H1 (cell line): ENCODE data around the gene NT5C1B. TPM values are rescaled to one million over a fixed set of nuclear protein-coding genes. Genes with fewer than 3 reads are reported as not detected.

Experiments used
- CTCF ChIA-PET: fragments of 300-600 bp; sonication (Branson Sonifier 250); formaldehyde crosslinking; loops from one replicate; lab custom pipeline; 2021; ENCODE audit not compliant: partially characterized antibody; lab: Charles Lee
- POLR2A ChIA-PET: fragments of 300-600 bp; sonication (Branson Sonifier 250); formaldehyde crosslinking; loops from one replicate; lab custom pipeline; 2021; ENCODE audit warnings: inconsistent platforms; ENCODE audit not compliant: partially characterized antibody; lab: Charles Lee
- DNase-seq, 2 experiments: peaks; one replicate each; pipeline versions ENCODE4 v3.0.0 to v3.0.0-alpha.2; 2010 to 2022; ENCODE audit warnings: low spot score in 2 of 2, low read depth in 1 of 2, mixed read lengths in 1 of 2
- FAIRE-seq: peaks from 2 replicates; lab custom pipeline; 2011; peaks lifted over from hg19 to GRCh38; lab: Jason Lieb, UNC
- H2AFZ ChIP-seq: 2 replicates; pipeline ENCODE4 v1.8.1; 2012; ENCODE audit warnings: low read length, inconsistent platforms
- H2AK5ac ChIP-seq: 2 replicates; pipeline ENCODE4 v1.6.1; 2013; ENCODE audit warnings: low read depth, low read length
- H2BK120ac ChIP-seq: replicated peaks from 2 replicates; pipeline ENCODE3; 2013; ENCODE audit warnings: low read depth, low read length, inconsistent platforms
- H2BK12ac ChIP-seq: 2 replicates; pipeline ENCODE4 v1.6.1; 2013; ENCODE audit warnings: low read depth, low read length
- H2BK15ac ChIP-seq: 2 replicates; pipeline ENCODE4 v1.6.1; 2013; ENCODE audit warnings: low read length
- H2BK20ac ChIP-seq: 2 replicates; pipeline ENCODE4 v1.6.1; 2013; ENCODE audit warnings: low read length
- H2BK5ac ChIP-seq: 2 replicates; pipeline ENCODE4 v1.6.1; 2013; ENCODE audit warnings: low read depth, low read length
- H3K14ac ChIP-seq: 2 replicates; pipeline ENCODE4 v1.6.1; 2013; ENCODE audit warnings: inconsistent platforms; ENCODE audit not compliant: insufficient read length
- H3K18ac ChIP-seq: 2 replicates; pipeline ENCODE4 v1.6.1; 2013; ENCODE audit warnings: low read length; ENCODE audit errors: extremely low read depth
- H3K23ac ChIP-seq: 2 replicates; pipeline ENCODE4 v1.6.1; 2013; ENCODE audit warnings: inconsistent platforms; ENCODE audit not compliant: insufficient read length
- H3K23me2 ChIP-seq: 2 replicates; pipeline ENCODE4 v1.6.1; 2013; ENCODE audit warnings: low read depth, low read length
- H3K27ac ChIP-seq: 2 replicates; pipeline ENCODE4 v1.6.1; 2011; ENCODE audit warnings: low read depth, low read length, inconsistent platforms
- H3K27me3 ChIP-seq, 4 experiments: replicated peaks in 1 of 4; 1 replicate in 1 of 4; 2 replicates in 3 of 4; pipeline versions ENCODE4 v1.6.1 to v1.8.1; 2011 to 2013; ENCODE audit warnings: low read length in 3 of 4, mild to moderate bottlenecking in 3 of 4, inconsistent platforms in 2 of 4, mixed read lengths in 2 of 4, moderate library complexity in 1 of 4; ENCODE audit not compliant: control insufficient read depth in 3 of 4, insufficient read depth in 3 of 4; ENCODE audit errors: extremely low read depth in 1 of 4
- H3K36me3 ChIP-seq, 4 experiments: 2 replicates each; pipeline versions ENCODE4 v1.6.1 to v1.8.1; 2011 to 2013; ENCODE audit warnings: mild to moderate bottlenecking in 4 of 4, low read length in 3 of 4, moderate library complexity in 2 of 4, control low read depth in 1 of 4, inconsistent platforms in 1 of 4; ENCODE audit not compliant: insufficient read depth in 4 of 4, control insufficient read depth in 2 of 4
- H3K4ac ChIP-seq: replicated peaks from 2 replicates; pipeline ENCODE3; 2013; ENCODE audit warnings: low read length, low read depth, mixed read lengths, inconsistent platforms; ENCODE audit not compliant: insufficient read length
- H3K4me1 ChIP-seq, 4 experiments: replicated peaks in 1 of 4; 1 replicate in 1 of 4; 2 replicates in 3 of 4; pipeline versions ENCODE4 v1.6.1 to v1.8.1; 2011 to 2013; ENCODE audit warnings: low read length in 3 of 4, inconsistent platforms in 2 of 4, mixed read lengths in 1 of 4; ENCODE audit not compliant: insufficient read depth in 4 of 4, control insufficient read depth in 3 of 4
- H3K4me2 ChIP-seq, 2 experiments: 2 replicates each; pipeline versions ENCODE4 v1.6.1 to v1.8.1; 2011 to 2013; ENCODE audit warnings: low read depth in 2 of 2, low read length in 2 of 2, control low read depth in 1 of 2, inconsistent platforms in 1 of 2, mild to moderate bottlenecking in 1 of 2; ENCODE audit not compliant: insufficient read depth in 1 of 2
- H3K4me3 ChIP-seq, 4 experiments: fragments of 200-600, 300-600 bp in 1 of 4; sonication (generic), shearing (Covaris generic), sonication (Bioruptor Twin) in 1 of 4; 2 replicates each; pipeline versions ENCODE4 v1.5.1 to v1.8.1; 2011 to 2016; ENCODE audit warnings: low read length in 4 of 4, low read depth in 3 of 4, control low read depth in 2 of 4, inconsistent platforms in 2 of 4, mild to moderate bottlenecking in 2 of 4, mixed read lengths in 1 of 4, moderate library complexity in 1 of 4; ENCODE audit not compliant: insufficient read depth in 2 of 4; ENCODE audit errors: extremely low read depth in 1 of 4
- H3K56ac ChIP-seq: replicated peaks from 2 replicates; pipeline ENCODE3; 2013; ENCODE audit warnings: low read depth, mild to moderate bottlenecking, mixed read lengths, low read length, inconsistent platforms; ENCODE audit not compliant: insufficient read length
- H3K79me1 ChIP-seq: 2 replicates; pipeline ENCODE4 v1.6.1; 2013; ENCODE audit warnings: low read depth, low read length, control low read depth
- H3K79me2 ChIP-seq, 2 experiments: 2 replicates each; pipeline versions ENCODE4 v1.6.1 to v1.8.1; 2012 to 2013; ENCODE audit warnings: low read length in 2 of 2, mild to moderate bottlenecking in 2 of 2, inconsistent platforms in 1 of 2; ENCODE audit not compliant: insufficient read depth in 2 of 2, control insufficient read depth in 1 of 2
- H3K9ac ChIP-seq, 4 experiments: replicated peaks in 1 of 4; 1 replicate in 1 of 4; 2 replicates in 3 of 4; pipeline versions ENCODE4 v1.6.1 to v1.8.1; 2011 to 2013; ENCODE audit warnings: low read depth in 3 of 4, low read length in 3 of 4, control low read depth in 2 of 4, mild to moderate bottlenecking in 2 of 4, moderate library complexity in 2 of 4, inconsistent platforms in 1 of 4; ENCODE audit errors: extremely low read depth in 1 of 4
- H3K9me3 ChIP-seq, 2 experiments: 2 replicates each; pipeline versions ENCODE4 v1.6.1 to v1.8.1; 2012 to 2013; ENCODE audit warnings: mild to moderate bottlenecking in 2 of 2, moderate library complexity in 2 of 2, control low read depth in 1 of 2, inconsistent platforms in 1 of 2, low read depth in 1 of 2, low read length in 1 of 2, mixed read lengths in 1 of 2; ENCODE audit not compliant: insufficient read depth in 2 of 2
- H4K20me1 ChIP-seq, 2 experiments: replicated peaks in 1 of 2; 2 replicates each; pipeline versions ENCODE3 to v1.8.1; 2011 to 2013; ENCODE audit warnings: inconsistent platforms in 2 of 2, low read length in 2 of 2, mild to moderate bottlenecking in 1 of 2; ENCODE audit not compliant: insufficient read depth in 2 of 2, control insufficient read depth in 1 of 2
- H4K5ac ChIP-seq: 2 replicates; pipeline ENCODE4 v1.6.1; 2013; ENCODE audit warnings: low read length, low read depth, mixed read lengths, inconsistent platforms; ENCODE audit not compliant: insufficient read length
- H4K8ac ChIP-seq: 2 replicates; pipeline ENCODE4 v1.8.0; 2013; ENCODE audit warnings: mild to moderate bottlenecking, moderate library complexity, low read length, inconsistent platforms; ENCODE audit not compliant: insufficient read depth; ENCODE audit errors: extremely low read depth
- H4K91ac ChIP-seq: replicated peaks from 2 replicates; pipeline ENCODE3; 2013; ENCODE audit warnings: low read length, mixed read lengths, inconsistent platforms; ENCODE audit not compliant: insufficient read length
- ASH2L ChIP-seq: fragments of 200-600, 300-600 bp; sonication (generic); IDR thresholded peaks from one replicate; pipeline ENCODE4 v1.7.1; 2017; ENCODE audit warnings: low read length
- ATF2 ChIP-seq: IDR thresholded peaks from 2 replicates; pipeline ENCODE4 v1.6.1; 2012; ENCODE audit warnings: low read length, inconsistent platforms
- BRCA1 ChIP-seq: IDR thresholded peaks from 2 replicates; pipeline ENCODE4 v1.6.1; 2012; ENCODE audit warnings: low read depth, low read length, improper control_type of control experiment
- EGR1 ChIP-seq: IDR thresholded peaks from 2 replicates; pipeline ENCODE4 v1.6.1; 2011; ENCODE audit warnings: low read depth, low read length, borderline replicate concordance
- GABPA ChIP-seq: IDR thresholded peaks from 2 replicates; pipeline ENCODE4 v1.6.1; 2011; ENCODE audit warnings: mild to moderate bottlenecking, low read length, moderate library complexity, borderline replicate concordance; ENCODE audit not compliant: insufficient read depth
- GTF2F1 ChIP-seq: IDR thresholded peaks from 2 replicates; pipeline ENCODE4 v1.6.1; 2012; ENCODE audit warnings: low read depth, low read length, improper control_type of control experiment, borderline replicate concordance
- JUND ChIP-seq: IDR thresholded peaks from 2 replicates; pipeline ENCODE4 v1.6.1; 2011; ENCODE audit warnings: mild to moderate bottlenecking, improper control_type of control experiment, low read length
- RAD21 ChIP-seq, 2 experiments: IDR thresholded peaks in 1 of 2; conservative IDR thresholded peaks in 1 of 2; 2 replicates each; pipeline ENCODE4 v1.6.1; 2011; ENCODE audit warnings: low read depth in 2 of 2, low read length in 2 of 2, improper control_type of control experiment in 1 of 2, inconsistent platforms in 1 of 2, mild to moderate bottlenecking in 1 of 2, moderate library complexity in 1 of 2
- SIN3A ChIP-seq, 2 experiments: IDR thresholded peaks in 1 of 2; conservative IDR thresholded peaks in 1 of 2; 2 replicates each; pipeline ENCODE4 v1.6.1; 2011 to 2012; ENCODE audit warnings: low read length in 2 of 2, improper control_type of control experiment in 1 of 2, low read depth in 1 of 2, mild to moderate bottlenecking in 1 of 2
- SIRT6 ChIP-seq: IDR thresholded peaks from one replicate; pipeline ENCODE4 v1.7.1; 2012; ENCODE audit warnings: low read length, inconsistent platforms
- SP1 ChIP-seq: IDR thresholded peaks from 2 replicates; pipeline ENCODE4 v1.6.1; 2011; ENCODE audit warnings: low read depth, low read length
- ZNF274 ChIP-seq: IDR thresholded peaks from 2 replicates; pipeline ENCODE4 v1.7.0; 2012; ENCODE audit warnings: low read length, borderline replicate concordance; ENCODE audit errors: extremely low read depth
- WGBS, 2 experiments: shearing (Covaris generic) in 1 of 2; methylation state at CpG; one replicate each; pipeline versions ENCODE4 v1.1.6 to v1.1.7; 2013 to 2015; ENCODE audit warnings: low lambda C conversion rate in 2 of 2, mixed read lengths in 2 of 2, inconsistent platforms in 1 of 2, low coverage in 1 of 2, missing lambda C conversion rate in 1 of 2; ENCODE audit not compliant: insufficient replicate concordance in 2 of 2, insufficient coverage in 1 of 2, insufficient read length in 1 of 2; ENCODE audit errors: extremely low coverage in 1 of 2, missing lambda C conversion rate in 1 of 2; 5-methylcytosine and 5-hydroxymethylcytosine counted together
- polyA plus RNA-seq, 7 experiments: library from polyadenylated mRNA; depleted of rRNA in 3 of 7; stranded (reverse) in 5 of 7; unstranded in 2 of 7; fragments of >200 nt in 5 of 7; fragments of 200-250 nt in 2 of 7; gene quantifications; 1 replicate in 5 of 7; 2 replicates in 1 of 7; 4 replicates in 1 of 7; pipeline versions ENCODE4 v1.2.1 to v1.2.3, GENCODE V29; 2011 to 2013; ENCODE audit warnings: missing spikeins in 2 of 7, mixed read lengths in 2 of 7
- total RNA-seq: library from RNA; stranded (reverse); fragmentation: NEBNext Ultra II Directional; extraction: Animal tissue kit (Norgen Biotek cat#: 25700); gene quantifications from 2 replicates; pipeline ENCODE4 v1.2.1, GENCODE V29; 2021

Gene NT5C1B
- total and polyA plus RNA-seq, 2 of the 8 experiments (the other 6 are each of a cell fraction or from before 2014, with no cell fraction given), result not detected

GRCh38 chr2:18549083-18549482, 40.3 kb downstream of the NT5C1B start:
- Histone ChIP-seq H2AFZ (no peak overlapping the region), H3K4me2 (no peak overlapping the region), H2BK15ac (no peak overlapping the region), H3K14ac (no peak overlapping the region), H4K20me1 (no peaks in the 10 kb centered on the region), H3K23me2 (no peaks in the 10 kb centered on the region), H3K9me3 (no peaks in the 10 kb centered on the region), H2BK120ac (no peak overlapping the region), H4K91ac (no peak overlapping the region), H3K27me3 (no peaks in the 10 kb centered on the region), H3K36me3 (peaks cover 0 to 2% (median under 1%) of the 10 kb centered on the region in 4 experiments; a peak in 1 of 8 replicates), H3K23ac (no peak overlapping the region), H2BK5ac (no peak overlapping the region)
- DNase-seq, result no peak
- FAIRE-seq, result no peak
- TF ChIP-seq GTF2F1, result no peak
- TF ChIP-seq SIN3A (conservative IDR thresholded peaks at IDR 0.05 in 1 of 2, IDR thresholded peaks at IDR 0.05 in 1 of 2; ENCODE audit: low read depth in 1 of 2, low read length in 2 of 2), result no peak
- no peak for TF ChIP-seq EGR1
- TF ChIP-seq JUND, result no peak
- TF ChIP-seq SP1, result no peak
- TF ChIP-seq BRCA1, result no peak
- no peak for TF ChIP-seq RAD21 (IDR thresholded peaks at IDR 0.05 in 1 of 2, conservative IDR thresholded peaks at IDR 0.05 in 1 of 2; ENCODE audit: low read depth in 2 of 2, low read length in 2 of 2)
- TF ChIP-seq GABPA, result no peak
- no peak for TF ChIP-seq SIRT6
- TF ChIP-seq ZNF274, result no peak
- no peak for TF ChIP-seq ATF2
- TF ChIP-seq ASH2L, result no peak
- TF ChIP-seq, all 59 proteins: peak for 0
- Histone ChIP-seq H3K18ac (no peak overlapping the region), H4K8ac (no peak overlapping the region), H3K4me3 (no peak overlapping the region), H2BK20ac (no peak overlapping the region), H2BK12ac (no peak overlapping the region), H3K4me1 (peaks cover 0 to 6% (median 1%) of the 10 kb centered on the region in 4 experiments; a peak in 4 of 7 replicates), H3K56ac (no peak overlapping the region), H2AK5ac (no peak overlapping the region), H3K79me2 (no peaks in the 10 kb centered on the region), H3K27ac (no peak overlapping the region), H4K5ac (no peak overlapping the region), H3K79me1 (no peaks in the 10 kb centered on the region), H3K4ac (no peak overlapping the region), H3K9ac (no peak overlapping the region)
- CTCF ChIA-PET, result interaction anchor here (0.7 to 1.0 kb wide), 2 partner anchors 9 to 28 kb away, joined by 3 to 4 read pairs; no protein-coding TSS in a partner anchor
- WGBS, 2 experiments, result 96% methylated on average over 2 of the region's 2 CpGs; no CpG with 5 or more reads in 1 of the 2 experiments
- POLR2A ChIA-PET, result interaction anchor here (2.3 kb wide), 1 partner anchor 11 kb away, joined by 10 read pairs; the partner anchor contains the start of gene RDH14
